Measurements from ENCODE around the gene ARL13B. TPM values are rescaled to one million over a fixed set of nuclear protein-coding genes. Genes with fewer than 3 reads are reported as not detected.

Gene ARL13B
- total RNA-seq, 2 donors from 2014 or later = 8.4 to 12.6 TPM

GRCh38 chr3:94046533-94046932 is 66.6 kb downstream of the ARL13B start:
- Histone ChIP-seq H3K27me3 (replicated peaks; ENCODE audit: insufficient read depth) (no peaks in the 10 kb centered on the region), H3K27ac (no peak overlapping the region), H3K9me3 (no peaks in the 10 kb centered on the region), H3K4me3 (no peak overlapping the region), H3K4me1 (ENCODE audit: control insufficient read depth in 1 of 2, low read depth in 2 of 2) (no peaks in the 10 kb centered on the region), H3K36me3 (peaks cover 10% of the 10 kb centered on the region)
- TF ChIP-seq, protein P1, sequence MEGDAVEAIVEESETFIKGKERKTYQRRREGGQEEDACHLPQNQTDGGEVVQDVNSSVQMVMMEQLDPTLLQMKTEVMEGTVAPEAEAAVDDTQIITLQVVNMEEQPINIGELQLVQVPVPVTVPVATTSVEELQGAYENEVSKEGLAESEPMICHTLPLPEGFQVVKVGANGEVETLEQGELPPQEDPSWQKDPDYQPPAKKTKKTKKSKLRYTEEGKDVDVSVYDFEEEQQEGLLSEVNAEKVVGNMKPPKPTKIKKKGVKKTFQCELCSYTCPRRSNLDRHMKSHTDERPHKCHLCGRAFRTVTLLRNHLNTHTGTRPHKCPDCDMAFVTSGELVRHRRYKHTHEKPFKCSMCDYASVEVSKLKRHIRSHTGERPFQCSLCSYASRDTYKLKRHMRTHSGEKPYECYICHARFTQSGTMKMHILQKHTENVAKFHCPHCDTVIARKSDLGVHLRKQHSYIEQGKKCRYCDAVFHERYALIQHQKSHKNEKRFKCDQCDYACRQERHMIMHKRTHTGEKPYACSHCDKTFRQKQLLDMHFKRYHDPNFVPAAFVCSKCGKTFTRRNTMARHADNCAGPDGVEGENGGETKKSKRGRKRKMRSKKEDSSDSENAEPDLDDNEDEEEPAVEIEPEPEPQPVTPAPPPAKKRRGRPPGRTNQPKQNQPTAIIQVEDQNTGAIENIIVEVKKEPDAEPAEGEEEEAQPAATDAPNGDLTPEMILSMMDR (IDR thresholded peaks at IDR 0.05) = no peak
- DNase-seq (ENCODE audit: low spot score) = no peak
- ATAC-seq (ENCODE audit: insufficient number of reproducible peaks, low FRiP score, low read depth) = no peak

- TF ChIP-seq, protein P1 (IDR thresholded peaks at IDR 0.05) = no peak
- Histone ChIP-seq H3K36me3 (peaks cover 6% of the 10 kb centered on the region), H3K9me3 (no peaks in the 10 kb centered on the region), H3K27ac (no peak overlapping the region), H3K27me3 (replicated peaks; ENCODE audit: insufficient read depth) (no peaks in the 10 kb centered on the region), H3K4me1 (ENCODE audit: control insufficient read depth in 1 of 2, low read depth in 2 of 2) (no peaks in the 10 kb centered on the region), H3K4me3 (no peak overlapping the region)
- DNase-seq (ENCODE audit: low spot score) (no peak), ATAC-seq (ENCODE audit: insufficient number of reproducible peaks, low FRiP score, low read depth) (no peak)
Measured at GRCh38 chr3:94049267-94049666, 69.3 kb downstream of the ARL13B start.

- Histone ChIP-seq H3K36me3 (no peaks in the 10 kb centered on the region), H3K4me3 (no peak overlapping the region), H3K27ac (no peak overlapping the region), H3K4me1 (ENCODE audit: control insufficient read depth in 1 of 2, low read depth in 2 of 2) (no peaks in the 10 kb centered on the region), H3K9me3 (no peaks in the 10 kb centered on the region), H3K27me3 (replicated peaks; ENCODE audit: insufficient read depth) (no peaks in the 10 kb centered on the region)
- TF ChIP-seq, protein P1 (IDR thresholded peaks at IDR 0.05) = no peak
- DNase-seq (ENCODE audit: low spot score) (no peak), ATAC-seq (ENCODE audit: insufficient number of reproducible peaks, low FRiP score, low read depth) (no peak)
Measured at GRCh38 chr3:94050546-94050945, 70.6 kb downstream of the ARL13B start.

- TF ChIP-seq, protein P1 (IDR thresholded peaks at IDR 0.05) = no peak
- H3K4me1 ChIP-seq (ENCODE audit: control insufficient read depth in 1 of 2, low read depth in 2 of 2) = peaks cover 18 to 30% of the 10 kb centered on the region in 2 donors
- DNase-seq (ENCODE audit: low spot score) = no peak
- no peak overlapping the region for H3K27ac ChIP-seq
- H3K4me3 ChIP-seq = no peak overlapping the region
- ATAC-seq (ENCODE audit: insufficient number of reproducible peaks, low FRiP score, low read depth) = no peak
- H3K36me3 ChIP-seq = no peaks in the 10 kb centered on the region
- H3K27me3 ChIP-seq (replicated peaks; ENCODE audit: insufficient read depth) = no peaks in the 10 kb centered on the region
- no peaks in the 10 kb centered on the region for H3K9me3 ChIP-seq
Measured at GRCh38 chr3:94061297-94061696, 81.3 kb downstream of the ARL13B start.

DNA sequence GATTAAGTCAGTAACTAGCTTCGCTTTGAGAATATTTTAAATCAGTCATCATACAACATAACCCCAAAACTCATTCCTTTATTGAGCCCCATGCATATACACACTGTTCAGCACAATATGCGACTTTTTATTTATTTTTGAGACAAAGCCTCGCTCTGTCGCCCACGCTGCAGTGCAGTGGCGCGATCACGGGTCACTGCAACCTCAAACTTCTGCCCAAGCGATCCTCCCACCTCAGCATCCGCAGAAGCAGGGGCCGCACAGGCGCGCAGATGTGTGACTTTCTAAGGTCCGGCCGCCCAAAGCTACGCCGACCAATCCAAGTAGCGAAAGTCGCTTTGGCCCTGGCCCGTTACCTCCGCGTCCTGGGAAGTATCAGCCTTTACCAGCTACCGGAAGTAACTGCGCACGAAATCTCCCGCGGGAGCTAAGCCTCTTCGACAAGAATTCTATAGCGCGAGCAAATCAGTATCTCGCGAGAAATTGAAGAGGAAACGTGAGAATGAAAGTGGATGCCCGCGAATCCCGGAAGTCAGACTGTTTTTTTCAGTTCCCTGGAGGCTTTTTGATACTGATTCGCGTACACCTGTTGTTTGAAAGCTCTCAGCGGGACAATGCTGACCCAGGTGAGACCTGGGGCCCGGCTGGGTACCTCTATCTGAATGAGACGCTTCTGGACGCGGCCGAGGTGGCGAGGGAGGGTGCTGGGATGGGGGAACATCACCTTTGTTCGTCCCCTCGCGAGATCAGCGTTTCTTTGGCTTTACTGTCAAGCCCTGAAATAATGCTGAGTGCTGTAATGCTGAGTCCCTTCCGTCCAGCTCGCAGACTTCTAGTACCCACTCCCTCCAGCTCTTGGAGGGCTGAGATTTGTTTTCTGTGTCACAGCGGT is 82.8 kb downstream of the ARL13B start, which contains the start of the genes DHFR2 and NSUN3:
TSS of gene DHFR2 (minus strand) at position 404 of the 892 bp plus-strand sequence. CDS start 1,405 bp downstream, outside the sequence.
TSS of gene NSUN3 (plus strand) at position 549 of the 892 bp plus-strand sequence. CDS start at position 615, 66 bp downstream.
- peak; percentile 79 for DNase-seq (ENCODE audit: low spot score)
- TF ChIP-seq, protein P1 (IDR thresholded peaks at IDR 0.05) = no peak
- Histone ChIP-seq H3K4me3 (peak within 1 kb of the TSS; percentile 84), H3K27me3 (replicated peaks; ENCODE audit: insufficient read depth) (no peaks in the 10 kb centered on the region), H3K9me3 (no peaks in the 10 kb centered on the region), H3K27ac (peak within 1 kb of the TSS; percentile 91 to 97), H3K36me3 (no peaks in the 10 kb centered on the region), H3K4me1 (ENCODE audit: control insufficient read depth in 1 of 2, low read depth in 2 of 2) (peaks cover 18 to 33% of the 10 kb centered on the region in 2 donors)
- peak; percentile 95 for ATAC-seq (ENCODE audit: insufficient number of reproducible peaks, low FRiP score, low read depth)
